ENCODE results near the gene S100A5. TPM values are rescaled to one million over a fixed set of nuclear protein-coding genes. Genes with fewer than 3 reads are reported as not detected.
A peak's percentile ranks its signal among the peaks of the same experiment; 100 is the strongest.

S100A5 gene
- total and polyA plus RNA-seq, 10 of the 15 experiments (the other 5 are each of a cell fraction or from before 2014, with no cell fraction given): 0.47 to 0.75 (median 0.56) TPM; not detected in 6

GRCh38 chr1:153572569-153573015, 31.9 kb upstream of the S100A5 start (continued):
- TF ChIP-seq NBN (IDR thresholded peaks at IDR 0.05) (no peak), LARP7 (IDR thresholded peaks at IDR 0.05) (no peak), RB1 (IDR thresholded peaks at IDR 0.05; ENCODE audit: borderline replicate concordance) (no peak), ZNF217 (IDR thresholded peaks at IDR 0.05) (no peak), ZNF274 (IDR thresholded peaks at IDR 0.05; ENCODE audit: insufficient read depth, insufficient read length) (no peak), RELB (IDR thresholded peaks at IDR 0.05; ENCODE audit: low read depth) (no peak), ZZZ3 (IDR thresholded peaks at IDR 0.05; ENCODE audit: control insufficient read depth, insufficient read length, low read depth) (no peak), CHD2 (IDR thresholded peaks at IDR 0.05; ENCODE audit: borderline replicate concordance, low read depth, low read length) (no peak), ESRRA (IDR thresholded peaks at IDR 0.05; ENCODE audit: low read length) (no peak), RCOR1 (conservative IDR thresholded peaks at IDR 0.05; ENCODE audit: low read depth, low read length) (no peak), BACH1 (IDR thresholded peaks at IDR 0.05; ENCODE audit: borderline replicate concordance) (no peak), HDGF (IDR thresholded peaks at IDR 0.05) (no peak), POLR2A (IDR thresholded peaks at IDR 0.05; ENCODE audit: low read depth, low read length) (no peak), E4F1 (IDR thresholded peaks at IDR 0.05; ENCODE audit: borderline replicate concordance, partially characterized antibody) (no peak), GATAD2B (conservative IDR thresholded peaks at IDR 0.05; ENCODE audit: low read depth) (no peak), CBFB (IDR thresholded peaks at IDR 0.05; ENCODE audit: low read depth) (no peak), CEBPB (IDR thresholded peaks at IDR 0.05; ENCODE audit: borderline replicate concordance in 1 of 2, low read depth in 2 of 2, low read length in 2 of 2) (no peak), CEBPZ (IDR thresholded peaks at IDR 0.05; ENCODE audit: low read depth, low read length) (no peak), NR2C2 (IDR thresholded peaks at IDR 0.05; ENCODE audit: borderline replicate concordance, control insufficient read depth, insufficient read length, low read depth) (no peak), SREBF2 (IDR thresholded peaks at IDR 0.05; ENCODE audit: low read length) (no peak), SRF (IDR thresholded peaks at IDR 0.05; ENCODE audit: low read depth in 2 of 2, low read length in 2 of 2) (no peak), STAT3 (IDR thresholded peaks at IDR 0.05; ENCODE audit: low read depth, low read length) (0 out of 2 replicates have a peak, but pooled peaks have one; percentile 37)
- TF ChIP-seq, protein P1, sequence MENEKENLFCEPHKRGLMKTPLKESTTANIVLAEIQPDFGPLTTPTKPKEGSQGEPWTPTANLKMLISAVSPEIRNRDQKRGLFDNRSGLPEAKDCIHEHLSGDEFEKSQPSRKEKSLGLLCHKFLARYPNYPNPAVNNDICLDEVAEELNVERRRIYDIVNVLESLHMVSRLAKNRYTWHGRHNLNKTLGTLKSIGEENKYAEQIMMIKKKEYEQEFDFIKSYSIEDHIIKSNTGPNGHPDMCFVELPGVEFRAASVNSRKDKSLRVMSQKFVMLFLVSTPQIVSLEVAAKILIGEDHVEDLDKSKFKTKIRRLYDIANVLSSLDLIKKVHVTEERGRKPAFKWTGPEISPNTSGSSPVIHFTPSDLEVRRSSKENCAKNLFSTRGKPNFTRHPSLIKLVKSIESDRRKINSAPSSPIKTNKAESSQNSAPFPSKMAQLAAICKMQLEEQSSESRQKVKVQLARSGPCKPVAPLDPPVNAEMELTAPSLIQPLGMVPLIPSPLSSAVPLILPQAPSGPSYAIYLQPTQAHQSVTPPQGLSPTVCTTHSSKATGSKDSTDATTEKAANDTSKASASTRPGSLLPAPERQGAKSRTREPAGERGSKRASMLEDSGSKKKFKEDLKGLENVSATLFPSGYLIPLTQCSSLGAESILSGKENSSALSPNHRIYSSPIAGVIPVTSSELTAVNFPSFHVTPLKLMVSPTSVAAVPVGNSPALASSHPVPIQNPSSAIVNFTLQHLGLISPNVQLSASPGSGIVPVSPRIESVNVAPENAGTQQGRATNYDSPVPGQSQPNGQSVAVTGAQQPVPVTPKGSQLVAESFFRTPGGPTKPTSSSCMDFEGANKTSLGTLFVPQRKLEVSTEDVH (IDR thresholded peaks at IDR 0.05; ENCODE audit: low read depth, partially characterized antibody): no peak

Measured in GM12878 (cell line).